OCI-LY1 (cell line): ENCODE measurements around the gene CCDC63.
"Not testable (repeated sequence)": the region's sequence is repeated elsewhere in the genome, so short reads cannot be mapped to it uniquely, and the experiment has no call there.

Source experiments
- H2AFZ ChIP-seq: fragments of 200-600 bp; sonication (generic), shearing (Covaris generic); 2 replicates; pipeline ENCODE4 v1.6.0; 2014; ENCODE audit warnings: antibody characterized with exemption, mild to moderate bottlenecking, low read length
- H3F3A ChIP-seq: fragments of 200-600 bp; sonication (generic), shearing (Covaris generic); 2 replicates; pipeline ENCODE4 v1.6.0; 2014; ENCODE audit warnings: mild to moderate bottlenecking, antibody characterized with exemption, low read length, moderate library complexity; ENCODE audit not compliant: insufficient read depth
- H3K27ac ChIP-seq: fragments of 200-600 bp; sonication (generic); 2 replicates; pipeline ENCODE4 v1.5.1; 2014; ENCODE audit warnings: low read length, mixed run types, mild to moderate bottlenecking, low read depth; ENCODE audit not compliant: poor library complexity, severe bottlenecking
- H3K27me3 ChIP-seq: fragments of 200-600 bp; sonication (generic); 2 replicates; pipeline ENCODE4 v1.6.0; 2014; ENCODE audit warnings: antibody characterized with exemption, mild to moderate bottlenecking, low read length, moderate library complexity; ENCODE audit not compliant: insufficient read depth
- H3K36me3 ChIP-seq: fragments of 200-600 bp; sonication (generic); 2 replicates; pipeline ENCODE4 v1.6.1; 2014; ENCODE audit warnings: mild to moderate bottlenecking, antibody characterized with exemption, low read length, moderate library complexity, mixed read lengths; ENCODE audit not compliant: insufficient read depth
- H3K4me1 ChIP-seq: fragments of 200-600 bp; sonication (generic); 2 replicates; pipeline ENCODE4 v1.5.1; 2014; ENCODE audit warnings: mild to moderate bottlenecking, low read length, moderate library complexity; ENCODE audit not compliant: insufficient read depth, severe bottlenecking
- H3K4me2 ChIP-seq: fragments of 200-600 bp; sonication (generic), shearing (Covaris generic); 2 replicates; pipeline ENCODE4 v1.6.1; 2014; ENCODE audit warnings: low read length
- H3K4me3 ChIP-seq: fragments of 200-600 bp; sonication (generic); 2 replicates; pipeline ENCODE4 v1.5.1; 2014; ENCODE audit warnings: low read length, low read depth, mild to moderate bottlenecking, mixed read lengths; ENCODE audit not compliant: poor library complexity, severe bottlenecking
- H3K79me2 ChIP-seq: fragments of 200-600 bp; shearing (Covaris generic); 2 replicates; pipeline ENCODE4 v1.6.1; 2016; ENCODE audit warnings: mixed run types, low read length, mixed read lengths; ENCODE audit not compliant: insufficient read depth
- H3K9ac ChIP-seq: fragments of 200-600 bp; sonication (generic), shearing (Covaris generic); 2 replicates; pipeline ENCODE4 v1.6.1; 2014; ENCODE audit warnings: mild to moderate bottlenecking, low read length, mixed read lengths
- H3K9me2 ChIP-seq: fragments of 200-600 bp; sonication (generic), shearing (Covaris generic); 2 replicates; pipeline ENCODE4 v1.6.1; 2014; ENCODE audit warnings: low read depth, mild to moderate bottlenecking, low read length, mixed read lengths
- H3K9me3 ChIP-seq: fragments of 200-600 bp; shearing (Covaris generic); 2 replicates; pipeline ENCODE4 v1.6.1; 2014; ENCODE audit warnings: low read length, mixed read lengths
- H4K20me1 ChIP-seq: fragments of 200-600 bp; sonication (generic), shearing (Covaris generic); 2 replicates; pipeline ENCODE4 v1.6.0; 2016; ENCODE audit warnings: mild to moderate bottlenecking, low read length; ENCODE audit not compliant: insufficient read depth
- EZH2 ChIP-seq: fragments of 200-600 bp; sonication (generic), shearing (Covaris generic); IDR thresholded peaks from 2 replicates; pipeline ENCODE4 v1.8.0; 2017; ENCODE audit warnings: borderline replicate concordance, mixed run types, mild to moderate bottlenecking, antibody characterized with exemption, low read length, moderate library complexity, mixed read lengths
- TF ChIP-seq, protein P1 (sequence below): fragments of 200-600 bp; sonication (generic), shearing (Covaris generic); IDR thresholded peaks from 2 replicates; pipeline ENCODE4 v1.5.1; 2017; ENCODE audit warnings: mild to moderate bottlenecking, antibody characterized with exemption, low read length, moderate library complexity, mixed read lengths

Gene CCDC63

DNA sequence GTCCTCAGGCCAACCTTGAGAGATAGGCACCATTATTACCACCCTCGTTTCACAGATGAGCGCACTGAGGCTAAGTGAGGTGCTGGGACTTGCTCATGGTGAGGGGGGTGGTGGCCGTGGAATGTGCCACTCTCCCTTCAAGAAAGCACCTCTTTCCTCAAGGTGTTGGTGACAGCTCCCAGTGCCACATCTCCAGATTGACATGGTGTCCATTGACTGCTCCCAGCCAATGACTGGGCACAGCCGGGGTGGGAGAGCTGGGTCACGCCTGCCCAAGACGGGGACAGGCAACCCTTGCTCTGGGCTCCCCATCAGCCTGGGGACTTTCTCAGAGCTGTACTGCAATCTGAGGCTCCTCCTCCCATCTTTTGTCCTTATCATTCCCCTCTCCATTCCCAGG is 94.6 kb downstream of the CCDC63 start:
- Histone ChIP-seq H3K79me2 (no peaks in the 10 kb centered on the region), H3K9me3 (no peaks in the 10 kb centered on the region), H3K36me3 (no peaks in the 10 kb centered on the region), H2AFZ (no peak overlapping the region), H4K20me1 (no peaks in the 10 kb centered on the region), H3K9me2 (no peaks in the 10 kb centered on the region), H3K9ac (no peak overlapping the region), H3K4me1 (no peaks in the 10 kb centered on the region), H3K27ac (no peak overlapping the region), H3K4me3 (no peak overlapping the region), H3F3A (no peaks in the 10 kb centered on the region), H3K4me2 (no peak overlapping the region), H3K27me3 (no peaks in the 10 kb centered on the region)
- no peak for TF ChIP-seq EZH2
- TF ChIP-seq, protein P1, sequence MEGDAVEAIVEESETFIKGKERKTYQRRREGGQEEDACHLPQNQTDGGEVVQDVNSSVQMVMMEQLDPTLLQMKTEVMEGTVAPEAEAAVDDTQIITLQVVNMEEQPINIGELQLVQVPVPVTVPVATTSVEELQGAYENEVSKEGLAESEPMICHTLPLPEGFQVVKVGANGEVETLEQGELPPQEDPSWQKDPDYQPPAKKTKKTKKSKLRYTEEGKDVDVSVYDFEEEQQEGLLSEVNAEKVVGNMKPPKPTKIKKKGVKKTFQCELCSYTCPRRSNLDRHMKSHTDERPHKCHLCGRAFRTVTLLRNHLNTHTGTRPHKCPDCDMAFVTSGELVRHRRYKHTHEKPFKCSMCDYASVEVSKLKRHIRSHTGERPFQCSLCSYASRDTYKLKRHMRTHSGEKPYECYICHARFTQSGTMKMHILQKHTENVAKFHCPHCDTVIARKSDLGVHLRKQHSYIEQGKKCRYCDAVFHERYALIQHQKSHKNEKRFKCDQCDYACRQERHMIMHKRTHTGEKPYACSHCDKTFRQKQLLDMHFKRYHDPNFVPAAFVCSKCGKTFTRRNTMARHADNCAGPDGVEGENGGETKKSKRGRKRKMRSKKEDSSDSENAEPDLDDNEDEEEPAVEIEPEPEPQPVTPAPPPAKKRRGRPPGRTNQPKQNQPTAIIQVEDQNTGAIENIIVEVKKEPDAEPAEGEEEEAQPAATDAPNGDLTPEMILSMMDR = no peak

DNA sequence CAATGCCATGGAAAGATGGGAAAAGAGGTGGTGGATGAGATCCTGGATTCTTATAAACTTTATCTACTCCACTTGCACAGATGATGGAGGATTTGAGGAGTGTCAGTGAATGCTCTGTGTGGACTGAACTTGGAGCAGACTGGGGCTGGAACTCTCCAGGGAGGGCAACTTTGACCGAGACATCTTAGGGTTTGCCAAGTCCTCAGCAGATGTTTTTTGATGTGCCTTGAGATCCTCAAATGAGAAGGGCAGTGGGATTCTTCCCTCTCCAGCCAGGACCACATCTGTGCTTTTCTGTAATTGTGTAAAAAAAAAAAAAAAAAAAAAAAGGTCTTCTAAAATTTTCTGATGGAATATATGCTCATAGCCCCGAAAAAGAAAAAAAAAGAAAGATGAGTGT is 96.6 kb downstream of the CCDC63 start:
- Histone ChIP-seq H2AFZ (no peak overlapping the region), H3K9me2 (no peaks in the 10 kb centered on the region), H3K4me2 (no peak overlapping the region), H4K20me1 (no peaks in the 10 kb centered on the region), H3K27me3 (no peaks in the 10 kb centered on the region), H3K79me2 (no peaks in the 10 kb centered on the region), H3K4me1 (no peaks in the 10 kb centered on the region), H3K9me3 (no peaks in the 10 kb centered on the region), H3K9ac (no peak overlapping the region), H3K36me3 (no peaks in the 10 kb centered on the region), H3F3A (no peaks in the 10 kb centered on the region), H3K27ac (no peak overlapping the region), H3K4me3 (no peak overlapping the region)
- TF ChIP-seq, protein P1 = no peak
- no peak for TF ChIP-seq EZH2

DNA sequence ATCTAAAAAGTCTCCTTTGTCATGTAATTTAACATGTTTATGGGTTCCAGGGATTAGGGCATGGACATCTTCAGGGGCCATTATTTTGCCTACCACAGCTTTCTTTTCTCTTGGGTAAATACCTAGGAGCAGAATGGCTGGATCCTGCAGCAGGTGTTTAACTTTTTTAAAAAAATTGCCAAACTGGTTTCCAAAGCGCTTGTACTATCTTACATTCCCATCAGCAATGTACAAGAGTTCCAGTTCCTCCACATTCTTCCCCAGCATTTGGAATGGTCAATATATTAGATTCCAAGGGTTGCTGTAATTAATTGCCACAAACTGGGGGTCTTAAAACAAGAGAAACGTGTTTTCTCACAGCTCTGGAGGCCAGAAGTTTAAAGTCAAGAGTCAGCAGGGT is 101.3 kb downstream of the CCDC63 start:
- TF ChIP-seq, protein P1 = no peak
- no peak for TF ChIP-seq EZH2
- H3K9me3 ChIP-seq = no peaks in the 10 kb centered on the region
- H4K20me1 ChIP-seq = no peaks in the 10 kb centered on the region
- H3K27me3 ChIP-seq = no peaks in the 10 kb centered on the region
- H3K36me3 ChIP-seq = no peaks in the 10 kb centered on the region
- no peak overlapping the region for H3K4me2 ChIP-seq
- H3K79me2 ChIP-seq = no peaks in the 10 kb centered on the region
- no peak overlapping the region for H3K27ac ChIP-seq
- H3K9me2 ChIP-seq = no peaks in the 10 kb centered on the region
- H3K9ac ChIP-seq = no peak overlapping the region
- no peak overlapping the region for H2AFZ ChIP-seq
- no peaks in the 10 kb centered on the region for H3F3A ChIP-seq
- H3K4me1 ChIP-seq = no peaks in the 10 kb centered on the region
- no peak overlapping the region for H3K4me3 ChIP-seq

DNA sequence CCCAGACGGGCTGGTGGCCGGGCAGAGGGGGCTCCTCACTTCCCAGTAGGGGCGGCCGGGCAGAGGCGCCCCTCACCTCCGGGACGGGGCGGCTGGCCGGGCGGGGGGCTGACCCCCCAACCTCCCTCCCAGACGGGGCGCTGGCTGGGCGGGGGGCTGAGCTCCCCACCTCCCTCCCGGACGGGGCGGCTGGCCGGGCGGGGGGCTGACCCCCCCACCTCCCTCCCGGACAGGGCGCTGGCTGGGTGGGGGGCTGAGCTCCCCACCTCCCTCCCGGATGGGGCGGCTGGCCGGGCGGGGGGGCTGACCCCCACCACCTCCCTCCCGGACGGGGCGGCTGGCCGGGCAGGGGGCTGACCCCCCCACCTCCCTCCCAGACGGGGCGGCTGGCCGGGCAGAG is 103.7 kb downstream of the CCDC63 start:
- H3K9me3 ChIP-seq, H4K20me1 ChIP-seq: not testable (repeated sequence)

DNA sequence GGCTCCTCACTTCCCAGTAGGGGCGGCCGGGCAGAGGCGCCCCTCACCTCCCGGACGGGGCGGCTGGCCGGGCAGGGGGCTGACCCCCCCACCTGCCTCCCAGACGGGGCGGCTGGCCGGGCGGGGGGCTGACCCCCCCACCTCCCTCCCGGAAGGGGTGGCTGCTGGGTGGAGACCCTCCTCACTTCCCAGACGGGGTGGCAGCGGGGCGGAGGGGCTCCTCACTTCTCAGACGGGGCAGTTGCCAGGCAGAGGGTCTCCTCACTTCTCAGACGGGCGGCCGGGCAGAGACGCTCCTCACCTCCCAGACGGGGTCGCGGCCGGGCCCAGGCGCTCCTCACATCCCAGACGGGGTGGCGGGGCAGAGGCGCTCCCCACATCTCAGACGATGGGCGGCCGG is 104.1 kb downstream of the CCDC63 start:
- not testable (repeated sequence) for H3K4me1 ChIP-seq, H3K9ac ChIP-seq

More for the DNA sequence above, 103.7 kb downstream of the CCDC63 start:
- not testable (repeated sequence) for H2AFZ ChIP-seq, H3K9me2 ChIP-seq, H3K4me1 ChIP-seq, H3K36me3 ChIP-seq, H3K9ac ChIP-seq, H3K27ac ChIP-seq, H3K4me3 ChIP-seq, H3K79me2 ChIP-seq, H3K4me2 ChIP-seq, H3F3A ChIP-seq, H3K27me3 ChIP-seq

More for the DNA sequence above, 104.1 kb downstream of the CCDC63 start:
- not testable (repeated sequence) for H4K20me1 ChIP-seq, H3K4me3 ChIP-seq, H3F3A ChIP-seq, H3K4me2 ChIP-seq, H3K9me3 ChIP-seq, H2AFZ ChIP-seq, H3K27ac ChIP-seq, H3K79me2 ChIP-seq, H3K9me2 ChIP-seq, H3K36me3 ChIP-seq, H3K27me3 ChIP-seq
